HepG2 (cell line): Measurements from ENCODE around the gene GSTA5.
"Not testable (repeated sequence)": the region's sequence is repeated elsewhere in the genome, so short reads cannot be mapped to it uniquely, and the experiment has no call there.

Experiments used
- ASH2L ChIP-seq: fragments of 300-600, 200-600 bp; sonication (generic); IDR thresholded peaks from 2 replicates; pipeline ENCODE4 v1.7.0; 2017; ENCODE audit warnings: low read depth, mild to moderate bottlenecking, moderate library complexity, mixed read lengths, low read length; ENCODE audit not compliant: insufficient read length
- BCL3 ChIP-seq: sonication (generic); formaldehyde crosslinking; IDR thresholded peaks from 2 replicates; pipeline ENCODE4 v1.5.1; 2020; ENCODE audit warnings: mild to moderate bottlenecking, missing genetic modification reagents, moderate library complexity
- EP300 ChIP-seq, 3 experiments: sonication (generic) in 1 of 3; formaldehyde crosslinking in 1 of 3; IDR thresholded peaks; 2 replicates each; pipeline versions ENCODE4 v1.5.1 to v1.6.1; 2011 to 2020; ENCODE audit warnings: low read depth in 2 of 3, low read length in 2 of 3, borderline replicate concordance in 1 of 3, improper control_type of control experiment in 1 of 3, mild to moderate bottlenecking in 1 of 3, missing genetic modification reagents in 1 of 3, moderate library complexity in 1 of 3
- FOSL1 ChIP-seq: sonication (generic); formaldehyde crosslinking; IDR thresholded peaks from 2 replicates; pipeline ENCODE4 v1.9.0; 2021; ENCODE audit warnings: missing genetic modification reagents, borderline replicate concordance
- SMARCC2 ChIP-seq: fragments of 450-650 bp; IDR thresholded peaks from 2 replicates; pipeline ENCODE4 v1.6.1; 2017; ENCODE audit warnings: antibody characterized with exemption, mild to moderate bottlenecking
- SRSF1 ChIP-seq: fragments of 200-400 bp; formaldehyde crosslinking; optimal IDR thresholded peaks from 2 replicates; pipeline ENCODE3; 2017; ENCODE audit warnings: mild to moderate bottlenecking, low read depth, low read length, moderate library complexity
- TFAP4 ChIP-seq: sonication (generic); IDR thresholded peaks from 2 replicates; pipeline ENCODE4 v1.6.1; 2016; ENCODE audit warnings: low read depth, borderline replicate concordance
- ZBTB33 ChIP-seq: sonication (generic); formaldehyde crosslinking; IDR thresholded peaks from 2 replicates; pipeline ENCODE4 v1.4.0; 2020; ENCODE audit warnings: missing genetic modification reagents
- ZFP36 ChIP-seq: fragments of 150-350 bp; IDR thresholded peaks from 2 replicates; pipeline ENCODE4 v1.6.1; 2018; ENCODE audit warnings: borderline replicate concordance, low read length, low read depth; ENCODE audit not compliant: partially characterized antibody
- ZNF343 ChIP-seq: sonication (generic); formaldehyde crosslinking; IDR thresholded peaks from 2 replicates; pipeline ENCODE4 v1.4.0; 2020; ENCODE audit warnings: mild to moderate bottlenecking, missing genetic modification reagents
- ZNF350 ChIP-seq: sonication (generic); formaldehyde crosslinking; IDR thresholded peaks from 2 replicates; pipeline ENCODE4 v1.4.0; 2020; ENCODE audit warnings: mild to moderate bottlenecking, low read depth, missing genetic modification reagents, borderline replicate concordance
- TF ChIP-seq, protein P1 (sequence below): sonication (generic); formaldehyde crosslinking; IDR thresholded peaks from 2 replicates; pipeline ENCODE4 v1.8.1; 2023; ENCODE audit warnings: missing genetic modification reagents, inconsistent platforms, borderline replicate concordance

DNA sequence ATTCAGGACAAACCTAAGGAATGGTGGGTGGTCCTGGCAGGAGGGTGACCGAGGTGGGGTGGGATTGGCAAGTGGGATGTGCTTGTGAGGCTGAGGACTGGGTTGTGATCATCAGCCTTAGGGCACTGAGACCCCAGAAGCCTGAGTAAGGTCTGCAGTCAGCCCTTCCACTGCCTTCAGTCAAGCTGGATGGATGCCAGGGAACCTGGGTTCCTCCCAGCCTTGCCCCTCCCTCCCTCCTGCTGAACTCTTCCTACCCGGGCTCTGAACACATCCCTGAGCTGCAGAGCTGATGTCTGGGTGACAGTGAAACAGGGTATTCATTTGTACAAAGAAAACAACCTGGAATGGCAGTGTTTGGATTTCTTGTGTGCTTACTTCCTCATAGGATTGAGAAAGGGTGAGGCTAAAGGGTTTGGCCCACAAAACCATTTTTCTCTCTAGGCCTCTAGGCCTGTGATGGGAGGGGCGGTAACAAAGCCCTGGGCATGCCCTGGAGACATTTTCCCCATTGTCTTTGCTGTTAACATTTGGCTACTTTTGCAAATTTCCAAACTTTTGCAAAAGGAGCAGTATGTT, 57.8 kb downstream of the GSTA5 start:
- TF ChIP-seq ZFP36; ZNF343; SRSF1; EP300 (IDR thresholded peaks at IDR 0.05; ENCODE audit: low read depth in 2 of 2, low read length in 2 of 2); EP300 (CRISPR knock-in tag; IDR thresholded peaks at IDR 0.05; ENCODE audit: borderline replicate concordance); TFAP4; ZNF350 (CRISPR knock-in tag); ZBTB33 (CRISPR knock-in tag); SMARCC2; FOSL1 (CRISPR knock-in tag); ASH2L; BCL3: not testable (repeated sequence)
- TF ChIP-seq, protein P1, sequence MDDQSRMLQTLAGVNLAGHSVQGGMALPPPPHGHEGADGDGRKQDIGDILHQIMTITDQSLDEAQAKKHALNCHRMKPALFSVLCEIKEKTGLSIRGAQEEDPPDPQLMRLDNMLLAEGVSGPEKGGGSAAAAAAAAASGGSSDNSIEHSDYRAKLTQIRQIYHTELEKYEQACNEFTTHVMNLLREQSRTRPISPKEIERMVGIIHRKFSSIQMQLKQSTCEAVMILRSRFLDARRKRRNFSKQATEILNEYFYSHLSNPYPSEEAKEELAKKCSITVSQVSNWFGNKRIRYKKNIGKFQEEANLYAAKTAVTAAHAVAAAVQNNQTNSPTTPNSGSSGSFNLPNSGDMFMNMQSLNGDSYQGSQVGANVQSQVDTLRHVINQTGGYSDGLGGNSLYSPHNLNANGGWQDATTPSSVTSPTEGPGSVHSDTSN (CRISPR knock-in tag), result not testable (repeated sequence)
